AG09319 (cell line): ENCODE results near the gene VCAM1.

Experiments
- DNase-seq: peaks from one replicate; pipeline ENCODE4 v3.0.0-alpha.2; 2010; ENCODE audit warnings: low read depth; ENCODE audit errors: extremely low read depth
- CTCF ChIP-seq: IDR thresholded peaks from 2 replicates; pipeline ENCODE4 v1.5.1; 2011; ENCODE audit warnings: low read depth, mild to moderate bottlenecking, inconsistent platforms, low read length, moderate library complexity

VCAM1 gene

GRCh38 chr1:100719490-100719889 lies at the start of gene VCAM1:
Gene VCAM1 (plus strand): TSS chr1:100719742. CDS start chr1:100719861, 119 bp downstream.
- TF ChIP-seq CTCF, result no peak
- DNase-seq, result no peak

GRCh38 chr1:100670083-100670482 lies 49.5 kb upstream of the VCAM1 start:
- no peak for DNase-seq
- no peak for TF ChIP-seq CTCF

- TF ChIP-seq CTCF, result peak; percentile 46
- DNase-seq, result peak; percentile 3
These were observed 47.9 kb upstream of the VCAM1 start for GRCh38 chr1:100671601-100672000.

- no peak for TF ChIP-seq CTCF
- DNase-seq, result no peak
These were observed 35.8 kb upstream of the VCAM1 start for GRCh38 chr1:100683448-100684349.

GRCh38 chr1:100699744-100700143 lies 19.8 kb upstream of the VCAM1 start:
- no peak for TF ChIP-seq CTCF
- DNase-seq, result no peak

GRCh38 chr1:100700586-100700985 lies 19.0 kb upstream of the VCAM1 start:
- DNase-seq, result no peak
- TF ChIP-seq CTCF, result no peak

GRCh38 chr1:100703052-100703451 lies 16.5 kb upstream of the VCAM1 start:
- no peak for DNase-seq
- no peak for TF ChIP-seq CTCF
